Measurements from ENCODE around the gene KBTBD7.
"Not testable (repeated sequence)": the region's sequence is repeated elsewhere in the genome, so short reads cannot be mapped to it uniquely, and the experiment has no call there.

Gene KBTBD7

GRCh38 chr13:41196620-41197019 lies 2.3 kb upstream of the KBTBD7 start:
- no peak for FAIRE-seq

- no peak for FAIRE-seq
These were observed 1.6 kb upstream of the KBTBD7 start for GRCh38 chr13:41196011-41196410.

- no peak for FAIRE-seq
These were observed 900 bp downstream of the KBTBD7 start for GRCh38 chr13:41193469-41193868.

- FAIRE-seq: no peak
These were observed 5.8 kb downstream of the KBTBD7 start for GRCh38 chr13:41188584-41188983.

- FAIRE-seq: no peak
These were observed 7.9 kb downstream of the KBTBD7 start for GRCh38 chr13:41186481-41186880.

- no peak for FAIRE-seq
These were observed 12.1 kb downstream of the KBTBD7 start for GRCh38 chr13:41182231-41182630.

- FAIRE-seq: no peak
These were observed 14.6 kb downstream of the KBTBD7 start for GRCh38 chr13:41179593-41180250.

- FAIRE-seq: no peak
These were observed 16.3 kb downstream of the KBTBD7 start for GRCh38 chr13:41178040-41178439.

GRCh38 chr13:41177616-41178015 lies 16.8 kb downstream of the KBTBD7 start:
- no peak for FAIRE-seq

- FAIRE-seq: not testable (repeated sequence)
These were observed 18.8 kb downstream of the KBTBD7 start for GRCh38 chr13:41175576-41175975.

GRCh38 chr13:41162151-41162550 lies 32.2 kb downstream of the KBTBD7 start:
- FAIRE-seq: no peak

- no peak for FAIRE-seq
These were observed 35.2 kb downstream of the KBTBD7 start for GRCh38 chr13:41159174-41159573.

GRCh38 chr13:41157048-41157717 lies 37.2 kb downstream of the KBTBD7 start:
- no peak for FAIRE-seq

GRCh38 chr13:41156620-41157019 lies 37.7 kb downstream of the KBTBD7 start:
- FAIRE-seq: no peak

- no peak for FAIRE-seq
These were observed 40.3 kb downstream of the KBTBD7 start for GRCh38 chr13:41154042-41154441.

GRCh38 chr13:41152005-41152404 lies 42.4 kb downstream of the KBTBD7 start:
- no peak for FAIRE-seq

GRCh38 chr13:41150058-41150457 lies 44.3 kb downstream of the KBTBD7 start:
- FAIRE-seq: no peak

- FAIRE-seq: no peak
These were observed 45.7 kb downstream of the KBTBD7 start for GRCh38 chr13:41148419-41149283.

- FAIRE-seq: no peak
These were observed 49.0 kb downstream of the KBTBD7 start for GRCh38 chr13:41145136-41145908.

- no peak for FAIRE-seq
These were observed 49.8 kb downstream of the KBTBD7 start for GRCh38 chr13:41144576-41144975.

All from TTC549 (cell line).